PC-3 (cell line): Measurements from ENCODE around the gene USF2.

ENCODE experiments used
- EZH2 ChIP-seq: fragments of 300-600 bp; sonication (generic); IDR thresholded peaks from one replicate; pipeline ENCODE4 v1.6.1; 2017; ENCODE audit warnings: antibody characterized with exemption, mild to moderate bottlenecking, low read length; ENCODE audit not compliant: unreplicated experiment
- TF ChIP-seq, protein P1 (sequence below): fragments of 300-600 bp; sonication (generic); conservative IDR thresholded peaks from 2 replicates; pipeline ENCODE4 v1.5.1; 2017; ENCODE audit warnings: antibody characterized with exemption, low read depth, mild to moderate bottlenecking, low read length

DNA sequence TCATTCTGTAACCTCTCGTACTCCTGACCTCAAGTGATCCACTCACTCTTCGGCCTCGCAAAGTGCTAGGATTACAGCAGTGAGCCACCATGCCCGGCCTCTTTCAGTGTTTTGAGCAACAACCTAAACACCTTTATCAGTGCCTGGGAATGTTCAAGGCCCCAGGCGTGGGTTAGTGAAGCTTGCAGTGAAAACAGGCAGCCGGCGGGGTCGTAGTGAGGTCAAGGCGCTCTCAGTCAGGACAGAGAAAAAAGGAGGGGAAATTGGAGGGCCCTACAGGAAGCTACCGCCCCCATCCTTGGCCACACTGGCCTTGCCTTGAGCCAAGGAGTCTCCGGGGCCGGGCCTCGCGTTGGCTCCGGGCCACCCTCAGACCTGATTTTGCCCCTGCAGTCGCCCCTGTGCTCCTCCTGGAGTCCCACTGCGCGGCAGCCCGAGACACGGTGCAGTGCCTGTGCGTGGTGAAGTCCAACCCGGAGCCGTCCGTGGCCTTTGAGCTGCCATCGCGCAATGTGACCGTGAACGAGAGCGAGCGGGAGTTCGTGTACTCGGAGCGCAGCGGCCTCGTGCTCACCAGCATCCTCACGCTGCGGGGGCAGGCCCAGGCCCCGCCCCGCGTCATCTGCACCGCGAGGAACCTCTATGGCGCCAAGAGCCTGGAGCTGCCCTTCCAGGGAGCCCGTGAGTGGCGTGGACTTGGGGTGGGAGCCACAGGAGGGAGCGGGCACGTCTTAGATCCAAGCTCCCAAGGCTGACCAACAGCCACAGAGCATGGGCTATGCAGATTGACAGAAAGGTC, 40.9 kb downstream of the USF2 start:
- TF ChIP-seq, protein P1, sequence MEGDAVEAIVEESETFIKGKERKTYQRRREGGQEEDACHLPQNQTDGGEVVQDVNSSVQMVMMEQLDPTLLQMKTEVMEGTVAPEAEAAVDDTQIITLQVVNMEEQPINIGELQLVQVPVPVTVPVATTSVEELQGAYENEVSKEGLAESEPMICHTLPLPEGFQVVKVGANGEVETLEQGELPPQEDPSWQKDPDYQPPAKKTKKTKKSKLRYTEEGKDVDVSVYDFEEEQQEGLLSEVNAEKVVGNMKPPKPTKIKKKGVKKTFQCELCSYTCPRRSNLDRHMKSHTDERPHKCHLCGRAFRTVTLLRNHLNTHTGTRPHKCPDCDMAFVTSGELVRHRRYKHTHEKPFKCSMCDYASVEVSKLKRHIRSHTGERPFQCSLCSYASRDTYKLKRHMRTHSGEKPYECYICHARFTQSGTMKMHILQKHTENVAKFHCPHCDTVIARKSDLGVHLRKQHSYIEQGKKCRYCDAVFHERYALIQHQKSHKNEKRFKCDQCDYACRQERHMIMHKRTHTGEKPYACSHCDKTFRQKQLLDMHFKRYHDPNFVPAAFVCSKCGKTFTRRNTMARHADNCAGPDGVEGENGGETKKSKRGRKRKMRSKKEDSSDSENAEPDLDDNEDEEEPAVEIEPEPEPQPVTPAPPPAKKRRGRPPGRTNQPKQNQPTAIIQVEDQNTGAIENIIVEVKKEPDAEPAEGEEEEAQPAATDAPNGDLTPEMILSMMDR, result no peak
- no peak for TF ChIP-seq EZH2
